Measurements from ENCODE around the gene SLC36A1.
A peak's percentile ranks its signal among the peaks of the same experiment; 100 is the strongest.
"Not testable (repeated sequence)": the region's sequence is repeated elsewhere in the genome, so short reads cannot be mapped to it uniquely, and the experiment has no call there.

The SLC36A1 gene

DNA sequence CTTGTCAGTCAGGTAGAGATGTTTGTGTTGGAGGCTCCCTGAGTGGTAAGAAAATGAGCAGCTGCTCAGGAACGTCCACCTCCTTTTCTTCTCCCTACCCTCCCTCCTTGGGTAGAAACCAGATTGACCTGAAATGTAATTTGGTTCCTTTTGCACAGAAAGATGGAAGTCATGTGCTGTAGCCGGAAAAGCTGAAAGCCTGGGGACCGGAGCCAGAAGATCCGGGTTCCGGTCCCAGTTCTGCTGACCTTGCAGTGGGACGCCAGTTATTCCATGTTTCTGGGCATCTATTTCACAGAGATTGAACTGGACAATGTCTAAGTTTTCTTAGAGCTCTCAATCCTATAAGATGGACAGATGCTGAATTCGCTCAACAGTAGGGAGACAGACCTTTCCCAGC is 40.1 kb downstream of the SLC36A1 start:
- no peak for DNase-seq

DNA sequence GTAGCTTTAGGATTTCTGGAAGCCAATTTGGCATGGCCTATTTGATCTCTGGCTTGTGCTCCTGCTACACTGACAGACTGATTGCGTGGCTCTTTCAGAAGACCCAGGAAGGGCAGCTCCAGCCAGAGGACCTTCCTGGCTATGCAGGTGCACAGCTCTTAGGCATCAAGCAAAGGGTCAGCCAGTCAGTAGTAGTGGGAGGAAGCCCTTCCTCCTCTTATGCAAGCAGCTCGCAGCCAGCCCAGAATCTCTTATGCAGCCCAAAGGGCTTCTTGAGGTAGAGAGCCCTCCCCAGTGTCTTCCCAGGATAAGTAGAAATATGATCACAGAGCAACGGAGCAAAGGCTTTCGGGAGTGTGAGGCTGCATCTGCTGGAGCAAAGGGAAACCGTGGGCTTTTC is 43.2 kb downstream of the SLC36A1 start:
- no peak for DNase-seq

DNA sequence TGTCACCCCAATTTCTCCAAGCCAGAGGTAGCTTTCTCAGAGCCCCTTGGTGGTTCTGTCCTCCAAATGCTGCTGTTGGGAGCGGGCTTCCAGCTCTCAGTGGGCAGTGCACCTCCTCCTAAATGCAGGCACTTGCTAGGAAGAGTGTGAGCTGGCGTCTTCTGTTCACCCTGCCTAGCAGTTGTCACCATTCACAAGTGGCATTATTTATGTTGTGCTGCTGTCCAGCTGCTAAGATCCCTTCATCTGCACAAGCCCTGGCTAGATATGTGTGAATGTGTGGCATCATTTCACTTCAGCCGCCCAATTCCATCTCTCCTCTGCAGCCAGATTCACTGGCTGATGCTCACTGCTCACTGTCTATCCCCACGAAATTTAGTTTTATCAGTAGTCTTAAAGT is 43.7 kb downstream of the SLC36A1 start:
- DNase-seq: no peak

DNA sequence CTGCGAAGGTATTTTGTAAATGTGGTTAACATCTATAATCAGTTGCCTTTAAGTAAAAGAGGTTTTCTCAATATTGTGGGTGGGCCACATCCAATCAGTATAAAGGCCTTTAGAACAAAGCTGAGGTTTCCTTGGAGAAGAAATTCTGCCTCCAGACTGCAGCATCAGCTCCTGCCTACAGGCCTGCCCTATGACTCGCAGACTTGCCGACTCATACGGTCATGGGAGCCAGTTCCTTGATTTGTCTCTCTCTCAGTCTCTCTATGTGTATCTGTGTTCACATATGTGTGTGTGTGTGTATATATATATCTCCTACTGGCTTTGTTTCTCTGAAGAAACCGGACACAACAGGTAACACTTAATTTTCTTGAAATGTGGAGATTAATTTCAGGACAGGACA is 45.3 kb downstream of the SLC36A1 start:
- DNase-seq: no peak

DNA sequence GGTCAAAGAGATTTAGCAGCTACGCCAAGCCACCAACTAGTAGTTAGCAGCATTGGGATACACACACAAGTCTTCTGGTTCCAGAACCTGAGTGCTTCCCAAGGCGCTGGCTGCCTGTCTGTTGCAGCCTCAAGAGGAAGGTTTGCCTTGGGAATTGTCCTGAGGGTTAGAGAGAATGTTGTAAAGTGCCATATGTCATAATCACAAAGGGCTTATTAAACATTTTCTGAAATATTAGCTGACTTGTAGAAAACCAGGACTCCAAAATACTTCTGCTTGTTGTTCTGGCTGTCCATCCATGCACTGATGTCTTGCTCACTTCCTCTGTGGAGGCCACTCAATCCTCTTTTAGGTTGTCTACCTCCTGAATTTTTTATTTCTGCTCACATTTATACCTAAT is 46.3 kb downstream of the SLC36A1 start:
- DNase-seq: no peak

DNA sequence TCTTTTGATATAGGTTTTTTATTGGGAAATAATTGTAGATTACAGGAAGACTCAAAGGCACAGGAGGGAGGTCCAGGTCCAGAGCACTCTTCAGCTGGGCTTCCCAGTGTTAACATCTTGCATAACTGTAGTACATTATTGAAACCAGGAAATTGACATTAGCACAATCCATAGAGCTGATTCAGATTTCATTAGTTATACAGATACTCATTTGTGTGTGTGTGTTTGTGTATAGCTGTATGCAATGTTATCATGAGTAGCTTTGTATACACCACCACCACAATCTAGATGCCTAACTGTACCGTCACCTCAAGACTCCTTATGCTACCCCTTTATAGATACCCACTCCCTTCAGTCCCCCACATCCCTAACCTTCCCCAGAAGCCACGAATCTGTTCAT is 47.9 kb downstream of the SLC36A1 start:
- no peak for DNase-seq

DNA sequence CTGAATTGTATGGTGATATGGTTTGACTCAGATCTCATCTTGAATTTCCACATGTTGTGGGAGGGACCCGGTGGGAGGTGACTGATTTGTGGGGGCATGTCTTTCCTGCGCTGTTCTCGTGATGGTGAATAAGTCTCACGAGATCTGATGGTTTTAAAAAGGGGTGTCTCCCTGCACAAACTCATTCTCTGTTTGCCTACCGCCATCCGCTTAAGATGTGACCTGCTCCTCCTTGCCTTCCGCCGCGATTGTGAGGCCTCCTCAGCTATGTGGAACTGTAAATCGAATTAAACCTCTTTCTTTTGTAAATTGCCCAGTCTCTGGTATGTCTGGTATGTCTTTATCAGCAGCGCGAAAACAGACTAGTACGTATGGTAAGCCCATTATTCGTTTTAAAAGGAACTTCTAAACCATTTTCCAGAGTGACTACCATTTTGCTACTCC is 48.7 kb downstream of the SLC36A1 start:
- DNase-seq: no peak

DNA sequence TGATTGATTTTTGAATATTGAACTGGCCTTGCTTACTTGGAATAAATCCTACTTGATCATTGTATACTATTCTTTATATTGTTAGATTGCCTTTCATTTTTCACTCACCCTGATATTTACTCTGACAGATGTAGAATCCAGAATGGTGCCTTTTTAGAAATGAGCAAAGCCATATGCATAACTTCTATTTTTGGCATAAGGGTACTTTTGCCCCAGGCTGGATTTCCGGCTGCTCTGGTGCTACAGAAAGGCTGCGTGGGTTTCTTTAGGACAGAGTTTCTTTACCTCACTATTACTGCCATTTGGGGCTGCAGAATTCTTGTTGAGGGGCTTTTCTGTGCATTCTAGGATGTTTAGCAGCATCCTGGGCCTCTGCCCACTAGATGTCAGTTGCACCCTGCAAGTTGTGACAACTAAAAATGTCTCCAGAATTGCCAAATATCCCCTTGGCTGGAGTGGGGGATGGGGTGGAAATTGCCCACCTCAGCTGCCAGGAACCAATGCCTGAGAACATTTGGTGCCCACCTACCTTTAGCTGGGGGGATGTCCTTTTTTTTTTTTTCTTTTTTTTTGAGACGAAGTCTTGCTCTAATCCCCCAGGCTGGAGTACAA is 50.1 kb downstream of the SLC36A1 start:
- DNase-seq: no peak

DNA sequence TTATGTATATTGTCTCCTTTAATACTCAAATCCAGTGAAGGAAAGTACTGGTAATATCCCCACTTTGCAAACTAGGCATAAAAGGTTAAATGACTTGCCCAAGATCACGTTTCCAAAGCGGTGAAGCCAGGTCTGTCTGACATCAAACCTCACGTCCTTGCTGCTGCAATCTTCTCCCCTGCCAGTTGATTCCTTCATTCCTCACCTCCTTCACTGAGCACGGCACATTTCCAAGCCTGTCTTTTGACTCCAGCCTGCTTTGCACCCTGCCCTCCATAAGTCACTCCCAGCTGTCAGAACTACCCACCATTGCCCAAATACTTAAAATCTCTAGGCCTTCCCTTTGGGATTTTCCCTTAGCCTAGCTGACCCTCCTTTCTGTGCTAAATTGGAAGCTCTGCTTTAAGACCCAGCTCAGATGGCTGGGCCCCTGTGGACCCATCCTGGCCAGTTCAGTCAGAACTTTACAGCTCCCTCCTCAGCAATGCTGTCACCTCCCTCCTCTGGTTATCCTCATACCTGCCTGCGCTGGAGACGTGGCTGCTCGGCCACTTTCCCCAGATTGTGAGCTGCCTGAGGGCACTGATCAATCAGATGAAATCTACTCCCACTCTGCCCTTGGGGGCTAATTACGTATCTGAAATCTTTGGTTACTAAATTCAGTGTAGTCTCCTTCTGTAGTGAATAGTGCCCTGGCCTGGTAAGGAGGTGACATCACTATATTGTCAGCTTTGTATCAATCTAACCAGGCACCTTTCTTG is 51.2 kb downstream of the SLC36A1 start:
- no peak for DNase-seq

DNA sequence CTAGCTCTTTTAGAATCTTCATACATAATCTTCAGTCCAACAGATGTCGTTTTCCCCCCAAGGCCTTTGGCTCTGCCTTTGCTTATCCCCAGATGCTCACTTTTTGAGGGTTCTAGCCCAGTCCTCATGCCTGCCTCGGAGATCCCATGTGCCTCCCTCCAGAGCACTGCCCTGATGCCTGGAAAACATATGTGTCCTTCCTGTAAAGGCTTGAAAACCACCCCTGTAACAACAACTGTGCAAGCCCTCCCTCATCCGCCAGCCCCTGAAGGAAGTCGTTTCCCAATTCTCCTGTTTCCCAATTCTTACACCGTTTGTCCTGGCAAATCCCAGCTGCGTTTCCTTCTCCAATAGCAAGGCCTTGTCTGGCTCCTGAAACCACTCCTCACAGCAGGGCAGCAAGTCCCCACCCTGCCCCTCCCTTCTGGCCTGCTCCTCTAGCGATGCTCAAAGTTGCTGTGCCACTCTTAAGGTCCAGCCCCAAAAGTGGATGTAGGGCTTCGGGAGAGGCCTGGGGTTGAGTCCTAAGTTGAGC is 52.2 kb downstream of the SLC36A1 start:
- no peak for DNase-seq

DNA sequence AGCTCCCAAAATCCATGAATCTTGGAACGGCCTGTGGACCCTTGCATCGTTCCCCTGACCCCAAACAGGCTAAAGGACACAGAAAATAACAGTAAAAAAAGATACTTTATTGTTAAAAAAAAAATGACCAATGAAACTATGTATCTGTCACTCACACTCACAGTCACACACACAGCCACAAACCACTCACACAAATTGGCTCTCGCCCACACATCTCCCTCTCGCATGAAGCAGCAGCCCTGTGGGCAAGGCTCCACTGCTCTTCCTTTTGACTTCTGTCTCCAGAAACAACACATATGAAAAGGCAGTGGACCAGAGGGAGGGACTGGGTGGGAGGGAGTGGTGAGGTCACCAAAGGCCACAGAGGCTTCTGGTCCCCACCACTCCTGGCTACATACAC is 56.6 kb downstream of the SLC36A1 start:
- no peak for DNase-seq

DNA sequence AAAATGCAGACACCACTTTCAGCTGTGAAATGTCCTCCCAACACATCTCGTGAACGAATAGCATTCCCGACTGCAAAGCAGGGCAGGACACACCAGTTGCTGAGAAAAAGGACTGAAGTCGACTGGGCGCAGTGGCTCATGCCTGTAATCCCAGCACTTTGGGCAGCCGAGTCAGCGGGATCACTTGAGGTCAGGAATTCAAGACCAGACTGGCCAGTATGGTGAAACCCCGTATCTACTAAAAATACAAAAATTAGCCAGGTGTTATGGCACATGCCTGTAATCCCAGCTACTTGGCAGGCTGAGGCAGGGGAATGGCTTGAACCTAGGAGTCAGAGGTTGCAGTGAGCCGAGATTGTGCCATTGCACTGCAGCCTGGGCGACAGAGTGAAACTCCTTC is 60.9 kb downstream of the SLC36A1 start:
- DNase-seq: not testable (repeated sequence)

DNA sequence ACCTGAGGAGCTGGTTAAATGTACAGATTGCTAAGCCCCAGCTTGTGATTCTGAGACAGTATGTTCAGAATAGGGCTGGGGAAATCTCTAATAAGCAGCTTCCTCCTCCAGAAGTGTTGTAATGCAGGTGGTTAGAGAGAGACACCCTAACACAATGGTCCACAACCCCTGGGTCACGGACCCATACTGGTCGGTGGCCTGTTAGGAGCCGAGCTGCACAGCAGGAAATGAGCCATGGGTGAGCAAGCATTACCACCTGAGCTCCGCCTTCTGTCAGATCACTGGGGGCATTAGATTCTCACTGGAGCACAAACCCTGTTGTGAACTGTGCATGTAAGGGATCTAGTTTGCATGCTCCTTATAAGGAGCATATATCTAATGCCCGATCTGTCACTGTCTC is 61.8 kb downstream of the SLC36A1 start:
- peak; percentile 75 for DNase-seq

DNA sequence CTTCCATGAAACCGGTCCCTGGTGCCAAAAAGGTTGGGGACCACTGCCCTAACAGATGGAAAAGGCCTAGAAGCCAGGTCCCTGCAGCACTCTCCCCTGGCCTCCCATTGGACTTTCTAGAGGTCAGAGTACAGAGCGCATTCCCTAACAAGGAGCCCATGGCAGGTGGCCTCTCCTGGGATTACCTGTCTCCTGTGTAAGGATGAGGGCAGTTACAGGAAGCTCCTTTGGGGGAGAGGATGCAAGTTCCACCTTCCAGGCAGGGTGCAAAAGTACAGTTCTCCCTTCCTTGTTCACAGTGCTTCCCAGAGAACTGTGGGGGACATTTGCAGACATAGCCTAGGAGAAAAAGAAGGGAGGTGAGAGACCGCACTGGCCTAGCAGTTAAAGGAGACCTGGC is 62.4 kb downstream of the SLC36A1 start:
- DNase-seq: no peak

DNA sequence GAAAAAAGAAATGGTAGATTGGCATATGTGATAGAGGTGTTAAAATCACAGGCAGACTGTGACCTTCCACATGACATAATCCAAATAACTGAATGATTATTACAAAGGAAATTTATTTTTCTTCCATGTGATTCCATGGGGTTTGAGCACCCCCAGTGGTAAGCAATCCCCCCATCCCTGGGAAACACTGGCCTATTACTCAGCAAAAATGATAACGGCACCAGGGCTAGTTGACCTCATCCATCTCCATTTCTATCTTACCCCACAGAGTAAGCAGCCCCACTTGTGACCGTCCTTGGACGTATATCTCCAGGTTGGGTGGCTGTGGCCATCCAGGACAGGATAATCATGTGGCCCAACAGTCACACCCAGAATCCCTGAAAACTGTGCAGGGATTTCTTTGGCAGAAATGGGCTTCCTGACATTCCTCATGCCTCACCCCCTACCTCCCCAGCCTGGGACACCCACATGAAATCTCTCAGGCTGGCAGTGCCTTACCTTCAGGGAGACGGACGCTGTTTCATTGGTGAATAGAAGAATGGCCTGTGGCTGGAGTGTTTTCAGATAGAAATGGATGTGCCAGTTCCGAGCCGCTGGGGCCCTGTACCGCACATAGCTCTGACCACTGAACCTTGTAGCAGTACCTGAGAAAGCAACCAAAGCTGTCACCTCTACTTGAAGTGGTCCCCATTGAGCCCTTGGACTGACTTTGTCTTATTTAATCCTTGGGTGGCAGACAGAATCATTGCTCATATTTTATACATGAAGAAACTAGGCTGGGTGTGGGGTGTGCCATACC is 69.9 kb downstream of the SLC36A1 start:
- DNase-seq: no peak

DNA sequence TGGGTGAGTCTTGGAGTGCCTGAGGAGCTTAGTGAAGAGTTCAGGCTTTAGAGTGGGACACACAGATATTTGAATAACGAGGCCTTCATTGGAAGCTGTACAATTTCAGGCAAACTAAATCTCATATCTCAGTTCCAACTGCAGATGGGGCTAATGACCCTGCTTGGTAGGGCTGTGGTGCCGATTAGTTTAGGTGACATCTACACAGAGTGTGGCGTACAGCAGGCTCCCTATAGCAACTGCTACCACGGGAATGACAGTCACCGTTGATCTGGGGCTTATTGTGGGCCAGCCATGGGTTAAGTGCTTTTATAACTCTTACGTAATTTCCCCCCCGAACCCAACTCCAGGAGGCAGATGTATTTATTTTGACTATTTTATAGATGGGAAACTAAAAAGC is 72.9 kb downstream of the SLC36A1 start:
- no peak for DNase-seq

DNA sequence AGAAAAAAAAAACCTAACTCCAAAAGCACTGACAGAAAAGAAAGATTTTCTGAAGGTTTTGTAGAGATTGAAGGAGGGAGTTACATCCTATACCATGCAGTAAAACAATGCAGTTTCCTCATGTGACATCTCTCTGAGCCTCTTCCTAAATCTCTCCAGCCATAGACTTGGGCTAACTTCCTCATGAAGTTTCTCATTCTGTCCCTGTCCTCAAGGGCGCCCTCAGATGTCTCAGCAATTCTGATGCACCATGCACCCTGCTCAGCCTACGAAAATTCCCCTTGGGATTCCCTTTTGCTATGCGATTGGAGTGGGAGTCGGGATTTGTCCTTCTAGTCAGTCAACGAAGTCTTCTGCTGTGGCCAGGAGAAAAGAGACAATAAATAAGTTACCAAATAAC is 74.8 kb downstream of the SLC36A1 start:
- DNase-seq: no peak

DNA sequence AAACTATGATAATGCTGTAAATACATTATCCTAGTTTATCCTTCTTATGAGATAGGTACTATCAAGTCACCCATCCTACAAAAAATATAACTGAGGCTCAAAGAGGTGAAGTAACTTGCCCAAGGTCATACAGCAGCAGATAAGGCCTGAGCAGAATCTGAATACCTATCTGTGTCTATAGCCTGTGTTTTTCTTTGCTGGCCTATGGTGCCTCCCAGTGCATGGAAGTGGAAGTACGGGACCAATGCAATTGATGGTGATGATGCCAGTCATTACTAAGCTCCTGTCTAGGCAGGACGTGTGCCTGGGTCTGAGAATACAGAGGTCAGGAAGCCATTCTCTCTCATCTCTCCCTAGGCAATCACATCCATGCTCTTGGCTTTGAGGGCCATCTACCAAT is 75.9 kb downstream of the SLC36A1 start:
- DNase-seq: peak; percentile 62

DNA sequence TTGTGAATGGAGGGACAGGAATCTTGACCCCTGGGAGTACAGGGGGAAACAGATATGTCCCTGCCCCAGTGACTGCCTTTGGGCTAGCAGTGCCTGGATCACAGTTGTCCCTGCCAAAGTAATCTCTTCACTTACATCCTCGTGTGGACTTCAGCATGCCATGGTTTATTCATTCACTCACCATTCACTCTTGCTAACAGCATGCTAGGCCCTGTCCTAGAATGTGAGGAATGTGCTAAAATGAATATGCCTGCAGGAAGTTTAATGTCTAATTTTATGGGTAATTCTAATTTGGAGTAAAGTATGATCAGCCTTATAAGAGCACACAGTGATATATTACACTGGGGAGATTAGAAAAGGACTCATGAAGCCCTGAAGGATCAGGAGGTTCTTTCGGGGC is 80.8 kb downstream of the SLC36A1 start:
- no peak for DNase-seq

DNA sequence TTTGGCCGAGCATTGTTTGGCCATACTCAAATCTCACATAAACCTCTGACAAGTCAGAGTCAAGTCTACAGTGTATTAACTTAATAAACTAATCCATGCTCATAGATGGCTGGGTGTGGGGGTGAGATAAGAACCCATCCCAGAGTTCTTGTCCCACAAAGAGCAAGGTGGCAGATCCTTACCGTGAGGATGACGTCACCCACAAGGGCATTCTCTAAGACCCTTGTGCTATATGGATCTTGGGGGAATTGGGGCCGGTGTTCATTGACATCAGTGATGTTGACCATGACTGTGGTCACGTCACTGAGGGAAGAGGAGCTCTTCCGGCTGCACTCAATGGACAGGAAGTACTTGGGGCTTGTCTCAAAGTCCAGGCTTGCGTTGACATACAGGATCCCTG is 81.6 kb downstream of the SLC36A1 start:
- no peak for DNase-seq

DNA sequence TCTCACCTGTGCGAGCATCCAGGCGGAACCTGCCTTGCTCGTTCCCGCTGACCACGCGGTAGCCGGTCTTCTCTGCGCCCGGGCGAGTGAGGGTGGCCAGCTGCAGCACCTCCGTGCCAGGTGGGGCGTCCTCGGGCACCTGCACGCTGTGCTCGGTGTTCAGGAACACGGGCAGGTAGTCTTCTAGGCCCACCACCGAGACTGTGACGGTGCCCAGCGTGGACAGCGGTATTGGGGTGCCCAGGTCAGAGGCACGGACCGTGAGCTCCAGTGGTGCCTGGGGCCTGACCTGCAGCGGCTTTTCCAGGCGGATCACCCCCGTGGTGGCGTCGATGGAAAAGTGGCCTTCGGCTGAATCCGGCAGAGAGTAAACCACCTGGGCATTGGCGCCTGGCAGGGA is 84.2 kb downstream of the SLC36A1 start:
- no peak for DNase-seq

DNA sequence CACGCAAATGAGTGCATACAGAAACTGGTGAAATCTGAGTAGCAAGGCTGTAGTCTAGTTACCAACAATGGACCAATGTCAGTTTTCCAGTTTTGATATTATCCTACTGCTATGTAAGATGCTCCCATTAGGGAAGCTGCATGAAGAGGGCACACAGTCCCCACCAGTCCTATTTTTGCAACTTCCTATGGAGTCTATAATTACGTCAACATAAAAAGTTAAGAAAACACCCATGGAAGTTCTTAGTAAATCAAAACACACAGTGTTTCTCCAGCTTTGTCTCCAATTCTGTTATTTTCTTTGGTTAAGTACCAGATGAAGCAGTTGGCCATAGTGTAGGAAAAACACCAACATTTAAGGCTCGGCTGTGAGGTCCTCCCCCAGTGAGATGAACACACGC is 85.0 kb downstream of the SLC36A1 start:
- no peak for DNase-seq

DNA sequence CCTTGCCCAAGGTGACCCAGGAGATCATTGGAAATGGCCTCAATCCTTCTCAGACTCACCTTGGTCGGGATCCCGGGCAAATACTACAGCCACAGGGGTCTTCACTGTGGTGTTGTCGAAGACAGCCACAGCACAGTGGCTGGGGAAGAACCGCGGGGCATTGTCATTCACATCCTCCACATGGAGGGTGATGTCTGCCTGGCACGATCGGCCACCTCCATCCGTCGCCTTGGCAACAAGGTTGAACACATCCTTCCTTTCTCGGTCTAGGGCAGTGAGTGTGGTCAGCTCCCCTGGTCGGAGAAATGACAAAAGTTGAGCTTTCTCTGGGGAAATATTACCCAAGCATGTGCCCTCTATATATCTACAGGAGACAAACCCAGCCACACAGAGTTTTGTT is 86.9 kb downstream of the SLC36A1 start:
- no peak for DNase-seq

DNA sequence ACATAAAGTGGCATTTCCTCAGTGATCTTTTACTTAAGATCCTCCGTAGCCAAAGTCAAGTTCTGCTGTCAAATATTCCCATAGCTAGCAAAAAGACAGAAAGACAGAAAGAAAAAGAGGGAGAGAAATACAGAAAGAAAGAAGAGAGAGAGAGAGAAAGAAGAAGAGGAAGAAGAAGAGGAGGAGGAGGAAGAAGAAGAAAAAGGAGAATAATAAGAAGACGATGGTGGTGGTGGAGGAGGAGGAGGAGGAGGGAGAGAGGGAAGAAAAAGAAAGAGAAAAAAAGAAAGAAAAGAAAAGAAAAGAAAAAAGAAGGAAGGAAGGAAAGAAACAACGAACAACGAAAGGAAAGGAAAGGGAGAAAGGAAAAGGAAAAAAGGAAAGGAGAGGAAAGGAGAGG is 89.6 kb downstream of the SLC36A1 start:
- no peak for DNase-seq

Measured in NCI-H69 (cell line).